ENCODE measurements around the gene FLT4. TPM values are rescaled to one million over a fixed set of nuclear protein-coding genes. Genes with fewer than 3 reads are reported as not detected.

The FLT4 gene
- polyA plus RNA-seq, 1 donor (not counting 4 experiments of a cell fraction or from before 2014, with no cell fraction given), result not detected

GRCh38 chr5:180691046-180691445, 41.6 kb upstream of the FLT4 start:
- DNase-seq (ENCODE audit: low read depth, low spot score) (no peak), FAIRE-seq (no peak)
- no peaks in the 10 kb centered on the region for H3K9me1 ChIP-seq (ENCODE audit: control insufficient read depth, extremely low read depth, insufficient read depth, low read length)
- H3K79me2 ChIP-seq (ENCODE audit: control insufficient read depth, insufficient read depth, low read length), result no peaks in the 10 kb centered on the region
- H3K27me3 ChIP-seq (ENCODE audit: control insufficient read depth, extremely low read depth, insufficient read depth, low read length), result no peaks in the 10 kb centered on the region
- H3K4me2 ChIP-seq (ENCODE audit: control insufficient read depth, extremely low read depth, insufficient read depth, low read depth, low read length), result no peak overlapping the region
- H4K20me1 ChIP-seq (ENCODE audit: control insufficient read depth, extremely low read depth, insufficient read depth, low read length), result no peaks in the 10 kb centered on the region
- TF ChIP-seq EZH2 (IDR thresholded peaks at IDR 0.05; ENCODE audit: low read length), result no peak
- TF ChIP-seq, protein P1, sequence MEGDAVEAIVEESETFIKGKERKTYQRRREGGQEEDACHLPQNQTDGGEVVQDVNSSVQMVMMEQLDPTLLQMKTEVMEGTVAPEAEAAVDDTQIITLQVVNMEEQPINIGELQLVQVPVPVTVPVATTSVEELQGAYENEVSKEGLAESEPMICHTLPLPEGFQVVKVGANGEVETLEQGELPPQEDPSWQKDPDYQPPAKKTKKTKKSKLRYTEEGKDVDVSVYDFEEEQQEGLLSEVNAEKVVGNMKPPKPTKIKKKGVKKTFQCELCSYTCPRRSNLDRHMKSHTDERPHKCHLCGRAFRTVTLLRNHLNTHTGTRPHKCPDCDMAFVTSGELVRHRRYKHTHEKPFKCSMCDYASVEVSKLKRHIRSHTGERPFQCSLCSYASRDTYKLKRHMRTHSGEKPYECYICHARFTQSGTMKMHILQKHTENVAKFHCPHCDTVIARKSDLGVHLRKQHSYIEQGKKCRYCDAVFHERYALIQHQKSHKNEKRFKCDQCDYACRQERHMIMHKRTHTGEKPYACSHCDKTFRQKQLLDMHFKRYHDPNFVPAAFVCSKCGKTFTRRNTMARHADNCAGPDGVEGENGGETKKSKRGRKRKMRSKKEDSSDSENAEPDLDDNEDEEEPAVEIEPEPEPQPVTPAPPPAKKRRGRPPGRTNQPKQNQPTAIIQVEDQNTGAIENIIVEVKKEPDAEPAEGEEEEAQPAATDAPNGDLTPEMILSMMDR (optimal IDR thresholded peaks at IDR 0.05 in 1 of 3, IDR thresholded peaks at IDR 0.05 in 1 of 3, conservative IDR thresholded peaks at IDR 0.05 in 1 of 3; ENCODE audit: extremely low read depth in 1 of 3, insufficient read depth in 2 of 3, low read length in 3 of 3), result no peak
- no peak overlapping the region for H3K27ac ChIP-seq (ENCODE audit: control insufficient read depth, insufficient read depth, low read length)
- no peak overlapping the region for H3K9ac ChIP-seq (ENCODE audit: control insufficient read depth, extremely low read depth, insufficient read depth, low read length)
- H3K4me3 ChIP-seq (ENCODE audit: control insufficient read depth in 2 of 3, extremely low read depth in 1 of 3, insufficient read depth in 2 of 3, low read depth in 1 of 3, low read length in 3 of 3), result no peak overlapping the region
- H3K9me3 ChIP-seq (ENCODE audit: control insufficient read depth, low read depth, low read length), result no peaks in the 10 kb centered on the region
- no peak overlapping the region for H2AFZ ChIP-seq (ENCODE audit: control insufficient read depth, low read length)
- dilution Hi-C loops (cut with MboI; ENCODE audit: extremely low pct_ligation_motif_present, low sequenced_read_pairs), result no loop called here
- no peaks in the 10 kb centered on the region for H3K4me1 ChIP-seq (ENCODE audit: control insufficient read depth, extremely low read depth, insufficient read depth, low read length)
- no peaks in the 10 kb centered on the region for H3K36me3 ChIP-seq (ENCODE audit: control insufficient read depth in 2 of 2, extremely low read depth in 1 of 2, insufficient read depth in 2 of 2, low read length in 2 of 2)

GRCh38 chr5:180690562-180690961, 41.2 kb upstream of the FLT4 start:
- dilution Hi-C loops (cut with MboI; ENCODE audit: extremely low pct_ligation_motif_present, low sequenced_read_pairs), result no loop called here
- no peak for DNase-seq (ENCODE audit: low read depth, low spot score)
- Histone ChIP-seq H4K20me1 (ENCODE audit: control insufficient read depth, extremely low read depth, insufficient read depth, low read length) (no peaks in the 10 kb centered on the region), H3K9me1 (ENCODE audit: control insufficient read depth, extremely low read depth, insufficient read depth, low read length) (no peaks in the 10 kb centered on the region), H3K79me2 (ENCODE audit: control insufficient read depth, insufficient read depth, low read length) (no peaks in the 10 kb centered on the region), H3K4me1 (ENCODE audit: control insufficient read depth, extremely low read depth, insufficient read depth, low read length) (no peaks in the 10 kb centered on the region), H2AFZ (ENCODE audit: control insufficient read depth, low read length) (no peak overlapping the region), H3K27me3 (ENCODE audit: control insufficient read depth, extremely low read depth, insufficient read depth, low read length) (peaks cover 3% of the 10 kb centered on the region), H3K27ac (ENCODE audit: control insufficient read depth, insufficient read depth, low read length) (no peak overlapping the region), H3K9ac (ENCODE audit: control insufficient read depth, extremely low read depth, insufficient read depth, low read length) (no peak overlapping the region), H3K9me3 (ENCODE audit: control insufficient read depth, low read depth, low read length) (no peaks in the 10 kb centered on the region), H3K4me2 (ENCODE audit: control insufficient read depth, extremely low read depth, insufficient read depth, low read depth, low read length) (no peak overlapping the region), H3K4me3 (ENCODE audit: control insufficient read depth in 2 of 3, extremely low read depth in 1 of 3, insufficient read depth in 2 of 3, low read depth in 1 of 3, low read length in 3 of 3) (no peak overlapping the region), H3K36me3 (ENCODE audit: control insufficient read depth in 2 of 2, extremely low read depth in 1 of 2, insufficient read depth in 2 of 2, low read length in 2 of 2) (no peaks in the 10 kb centered on the region)
- TF ChIP-seq, protein P1 (optimal IDR thresholded peaks at IDR 0.05 in 1 of 3, IDR thresholded peaks at IDR 0.05 in 1 of 3, conservative IDR thresholded peaks at IDR 0.05 in 1 of 3; ENCODE audit: extremely low read depth in 1 of 3, insufficient read depth in 2 of 3, low read length in 3 of 3), result no peak
- no peak for TF ChIP-seq EZH2 (IDR thresholded peaks at IDR 0.05; ENCODE audit: low read length)
- FAIRE-seq, result no peak
